HL-60 (cell line): ENCODE results near the gene MBD3L5.
"Not testable (repeated sequence)": the region's sequence is repeated elsewhere in the genome, so short reads cannot be mapped to it uniquely, and the experiment has no call there.

ENCODE experiments used
- DNase-seq, 2 experiments: peaks; one replicate each; pipeline ENCODE4 v3.0.0-alpha.2; 2010 to 2020; ENCODE audit warnings: low read depth in 1 of 2, low spot score in 1 of 2
- H3K27ac ChIP-seq: fragments of 250-450 bp; sonication (Bioruptor Pico); replicated peaks from 2 replicates; pipeline ENCODE4 v1.5.1; 2020; ENCODE audit warnings: mild to moderate bottlenecking, moderate library complexity
- H3K27me3 ChIP-seq: fragments of 250-450 bp; sonication (Bioruptor Pico); 2 replicates; pipeline ENCODE4 v1.5.1; 2021; ENCODE audit warnings: mild to moderate bottlenecking, moderate library complexity; ENCODE audit not compliant: insufficient read depth, poor library complexity, severe bottlenecking
- H3K4me3 ChIP-seq: replicated peaks from 2 replicates; pipeline ENCODE4 v1.5.1; 2011; ENCODE audit warnings: mild to moderate bottlenecking, control low read depth, low read length; ENCODE audit not compliant: insufficient read depth
- CTCF ChIP-seq: IDR thresholded peaks from one replicate; pipeline ENCODE4 v1.5.1; 2011; ENCODE audit warnings: low read length, control low read depth, inconsistent platforms; ENCODE audit not compliant: insufficient read depth
- GABPA ChIP-seq: IDR thresholded peaks from 2 replicates; pipeline ENCODE4 v1.6.1; 2012; ENCODE audit warnings: low read depth
- POLR2AphosphoS5 ChIP-seq: IDR thresholded peaks from 2 replicates; pipeline ENCODE4 v1.6.1; 2012; ENCODE audit warnings: low read depth
- REST ChIP-seq: IDR thresholded peaks from 2 replicates; pipeline ENCODE4 v1.6.1; 2012; ENCODE audit warnings: low read depth; ENCODE audit not compliant: insufficient replicate concordance
- SPI1 ChIP-seq: IDR thresholded peaks from 2 replicates; pipeline ENCODE4 v1.6.1; 2012; ENCODE audit warnings: low read depth, mild to moderate bottlenecking, borderline replicate concordance

The MBD3L5 gene

DNA sequence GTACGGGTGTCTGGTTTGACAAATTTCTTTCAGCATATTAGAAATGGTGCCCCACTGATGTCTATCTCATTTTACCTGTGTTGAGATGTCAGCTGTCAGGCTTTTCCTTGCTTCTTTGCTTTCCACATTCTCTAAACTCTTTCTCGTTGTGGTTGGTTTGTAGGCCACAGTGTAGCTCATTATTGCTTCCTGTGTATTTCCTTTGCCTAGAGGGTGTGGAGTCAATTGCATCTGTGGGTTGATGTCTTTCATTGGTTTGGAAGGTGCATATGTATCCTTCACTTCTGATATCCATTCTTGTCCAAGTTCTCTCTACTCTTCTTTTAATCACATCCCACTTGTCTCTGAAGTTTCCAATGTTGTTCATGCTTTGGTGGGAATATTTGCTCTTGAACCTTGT, 11.2 kb downstream of the MBD3L5 start:
- not testable (repeated sequence) for H3K27ac ChIP-seq, H3K27me3 ChIP-seq, H3K4me3 ChIP-seq, DNase-seq

DNA sequence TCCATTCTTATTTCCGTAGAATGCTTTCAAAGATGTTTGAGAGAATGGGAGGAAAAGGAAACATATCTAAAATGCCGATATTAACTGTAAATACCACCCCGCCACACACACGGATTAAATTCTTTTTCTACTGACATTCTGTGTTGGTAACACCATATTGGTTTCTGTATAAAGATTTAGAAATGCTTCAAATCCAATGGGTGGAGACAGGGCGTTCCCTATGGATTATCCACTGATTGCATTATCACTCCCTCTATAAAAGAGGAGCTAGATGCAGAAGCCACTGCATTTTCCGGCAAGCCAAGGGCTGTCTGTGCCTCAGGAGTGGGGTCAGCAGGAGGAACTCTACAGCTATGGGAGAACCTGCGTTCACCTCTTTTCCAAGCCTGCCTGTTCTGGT, 18.6 kb downstream of the MBD3L5 start, which contains the start of gene MBD3L2:
TSS of gene MBD3L2 (plus strand) at position 301 of the 400 bp plus-strand sequence. CDS start at position 354, 53 bp downstream.
- not testable (repeated sequence) for H3K4me3 ChIP-seq, DNase-seq, H3K27me3 ChIP-seq, H3K27ac ChIP-seq

- not testable (repeated sequence) for H3K27me3 ChIP-seq, DNase-seq, H3K4me3 ChIP-seq, H3K27ac ChIP-seq
Measured at GRCh38 chr19:7051421-7051820, 21.0 kb downstream of the MBD3L5 start.

GRCh38 chr19:7052896-7053295, 22.5 kb downstream of the MBD3L5 start:
- not testable (repeated sequence) for H3K4me3 ChIP-seq, H3K27ac ChIP-seq, DNase-seq, H3K27me3 ChIP-seq

GRCh38 chr19:7054635-7055368, 24.4 kb downstream of the MBD3L5 start:
- not testable (repeated sequence) for H3K4me3 ChIP-seq, DNase-seq, H3K27ac ChIP-seq, H3K27me3 ChIP-seq

- H3K4me3 ChIP-seq, result not testable (repeated sequence)
Measured at GRCh38 chr19:7055679-7056078, 25.3 kb downstream of the MBD3L5 start.

GRCh38 chr19:7056371-7056770, 26.0 kb downstream of the MBD3L5 start:
- DNase-seq, H3K4me3 ChIP-seq, H3K27ac ChIP-seq, H3K27me3 ChIP-seq: not testable (repeated sequence)

More at GRCh38 chr19:7055679-7056078, 25.3 kb downstream of the MBD3L5 start:
- DNase-seq, H3K27me3 ChIP-seq, H3K27ac ChIP-seq: not testable (repeated sequence)

DNA sequence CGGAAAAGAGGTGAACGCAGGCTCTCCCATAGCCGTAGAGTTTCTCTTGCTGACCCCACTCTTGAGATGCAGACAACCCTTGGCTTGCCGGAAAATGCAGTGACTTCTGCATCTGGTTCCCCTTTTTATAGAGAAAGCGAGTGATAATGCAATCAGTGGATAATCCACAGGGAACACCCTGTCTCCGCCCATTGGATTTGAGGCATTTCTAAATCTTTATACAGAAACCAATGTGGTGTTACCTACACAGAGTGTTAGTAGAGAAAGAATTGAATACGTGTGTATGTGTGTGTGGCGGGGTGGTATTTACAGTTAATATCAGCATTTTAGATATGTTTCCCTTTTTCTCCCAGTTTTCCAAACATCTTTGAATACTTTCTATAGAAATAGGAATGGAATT, 28.2 kb downstream of the MBD3L5 start, which contains the start of gene MBD3L3:
TSS of gene MBD3L3 (minus strand) at position 101 of the 400 bp plus-strand sequence. CDS start at position 30, 71 bp downstream.
- not testable (repeated sequence) for DNase-seq, H3K27me3 ChIP-seq, H3K27ac ChIP-seq, H3K4me3 ChIP-seq

- not testable (repeated sequence) for H3K4me3 ChIP-seq, DNase-seq, H3K27ac ChIP-seq, H3K27me3 ChIP-seq
Measured at GRCh38 chr19:7059977-7060376, 29.6 kb downstream of the MBD3L5 start.

GRCh38 chr19:7063339-7063738, 33.0 kb downstream of the MBD3L5 start:
- Histone ChIP-seq H3K4me3 (no peak overlapping the region), H3K27ac (no peak overlapping the region), H3K27me3 (no peaks in the 10 kb centered on the region)
- no peak for TF ChIP-seq SPI1
- TF ChIP-seq REST, result no peak
- no peak for TF ChIP-seq GABPA
- TF ChIP-seq POLR2AphosphoS5, result no peak
- TF ChIP-seq CTCF, result no peak
- DNase-seq, result no peak
